ENCODE measurements around the gene ZNF79.

Gene ZNF79

GRCh38 chr9:127398715-127399400 lies 25.3 kb upstream of the ZNF79 start:
- no peak for DNase-seq

GRCh38 chr9:127399736-127400269 lies 24.4 kb upstream of the ZNF79 start:
- no peak for DNase-seq

- no peak for DNase-seq
These were observed 21.6 kb upstream of the ZNF79 start for GRCh38 chr9:127402401-127403090.

GRCh38 chr9:127403507-127404192 lies 20.5 kb upstream of the ZNF79 start:
- no peak for DNase-seq

- no peak for DNase-seq
These were observed 19.6 kb upstream of the ZNF79 start for GRCh38 chr9:127404631-127405030.

- no peak for DNase-seq
These were observed 18.6 kb upstream of the ZNF79 start for GRCh38 chr9:127405344-127406125.

GRCh38 chr9:127406799-127407491 lies 17.2 kb upstream of the ZNF79 start:
- DNase-seq: no peak

- DNase-seq: no peak
These were observed 16.7 kb upstream of the ZNF79 start for GRCh38 chr9:127407492-127407843.

GRCh38 chr9:127411122-127411521 lies 13.1 kb upstream of the ZNF79 start:
- peak; percentile 63 for DNase-seq

- no peak for DNase-seq
These were observed 9.0 kb upstream of the ZNF79 start for GRCh38 chr9:127415141-127415540.

- DNase-seq: no peak
These were observed 8.5 kb upstream of the ZNF79 start for GRCh38 chr9:127415657-127416056.

GRCh38 chr9:127417131-127418036 lies 6.8 kb upstream of the ZNF79 start:
- DNase-seq: no peak

- peak; percentile 21 for DNase-seq
These were observed 6.1 kb upstream of the ZNF79 start for GRCh38 chr9:127418037-127418471.

GRCh38 chr9:127419348-127419747 lies 4.8 kb upstream of the ZNF79 start:
- no peak for DNase-seq

- DNase-seq: no peak
These were observed 3.1 kb upstream of the ZNF79 start for GRCh38 chr9:127421057-127421456.

- DNase-seq: peak; percentile 15
These were observed 1.9 kb upstream of the ZNF79 start for GRCh38 chr9:127422133-127422782.

GRCh38 chr9:127422787-127423186 lies 1.4 kb upstream of the ZNF79 start:
- DNase-seq: no peak

GRCh38 chr9:127423476-127423933 lies 677 bp upstream of the ZNF79 start:
- no peak for DNase-seq

- no peak for DNase-seq
These were observed 456 bp downstream of the ZNF79 start for GRCh38 chr9:127424676-127424999.

GRCh38 chr9:127426756-127427155 lies 2.6 kb downstream of the ZNF79 start:
- DNase-seq: no peak

- DNase-seq: no peak
These were observed 4.2 kb downstream of the ZNF79 start for GRCh38 chr9:127428348-127428747.

Data from MV-4-11 (cell line).